CD4-positive, CD25-positive, alpha-beta regulatory T cell (primary cell): ENCODE measurements around the gene CMTM1. TPM values are rescaled to one million over a fixed set of nuclear protein-coding genes. Genes with fewer than 3 reads are reported as not detected.
A peak's percentile ranks its signal among the peaks of the same experiment; 100 is the strongest.

Source experiments
- ATAC-seq, 2 donors: fragments of 150-1000 bp; cut with Tn5 transposase; one replicate each; pipeline ENCODE4 v1.10.0; 2021; ENCODE audit warnings: low read depth in 2 of 2, moderate number of reproducible peaks in 2 of 2, moderate library complexity in 1 of 2
- DNase-seq, 3 donors: peaks; one replicate each; pipeline versions ENCODE4 v3.0.0 to v3.0.0-alpha.2; 2012 to 2022; ENCODE audit warnings: mixed read lengths in 1 of 3
- H3K27ac ChIP-seq: one replicate; pipeline ENCODE4 v1.7.0; 2013; ENCODE audit warnings: mild to moderate bottlenecking, low read length; ENCODE audit not compliant: insufficient read depth, poor library complexity, severe bottlenecking
- H3K27me3 ChIP-seq: one replicate; pipeline ENCODE4 v1.7.0; 2013; ENCODE audit warnings: low read length; ENCODE audit not compliant: control insufficient read depth, insufficient read depth
- H3K36me3 ChIP-seq: one replicate; pipeline ENCODE4 v1.7.0; 2013; ENCODE audit warnings: mild to moderate bottlenecking, low read length, moderate library complexity; ENCODE audit not compliant: control insufficient read depth, insufficient read depth
- H3K4me1 ChIP-seq: 2 replicates; pipeline ENCODE4 v1.7.0; 2013; ENCODE audit warnings: mild to moderate bottlenecking, low read length; ENCODE audit not compliant: insufficient read depth, control insufficient read depth, poor library complexity, severe bottlenecking
- H3K4me3 ChIP-seq: one replicate; pipeline ENCODE4 v1.7.0; 2013; ENCODE audit warnings: low read depth, mild to moderate bottlenecking, low read length, moderate library complexity
- H3K9me3 ChIP-seq, 2 experiments: 1 replicate in 1 of 2; 2 replicates in 1 of 2; pipeline ENCODE4 v1.7.0; 2013; ENCODE audit warnings: low read length in 2 of 2, mild to moderate bottlenecking in 1 of 2, moderate library complexity in 1 of 2; ENCODE audit not compliant: control insufficient read depth in 2 of 2
- H3K27ac Mint-ChIP-seq, 3 donors: one replicate each; pipeline ENCODE4 v1.8.0; 2020 to 2022; ENCODE audit warnings: mild to moderate bottlenecking in 3 of 3, mixed read lengths in 3 of 3, moderate library complexity in 2 of 3
- H3K27me3 Mint-ChIP-seq: one replicate; pipeline ENCODE4 v1.8.0; 2022; ENCODE audit warnings: mild to moderate bottlenecking, mixed read lengths
- H3K36me3 Mint-ChIP-seq: one replicate; pipeline ENCODE4 v1.8.0; 2020; ENCODE audit warnings: mixed read lengths
- H3K4me1 Mint-ChIP-seq, 4 donors: one replicate each; pipeline ENCODE4 v1.8.0; 2020 to 2022; ENCODE audit warnings: mixed read lengths in 4 of 4, mild to moderate bottlenecking in 1 of 4
- H3K4me3 Mint-ChIP-seq, 4 donors: one replicate each; pipeline ENCODE4 v1.8.0; 2020 to 2022; ENCODE audit warnings: mild to moderate bottlenecking in 4 of 4, mixed read lengths in 4 of 4, moderate library complexity in 3 of 4
- H3K9me3 Mint-ChIP-seq, 7 donors: one replicate each; pipeline ENCODE4 v1.8.0; 2020 to 2022; ENCODE audit warnings: mixed read lengths in 7 of 7, mild to moderate bottlenecking in 3 of 7, moderate library complexity in 2 of 7
- polyA plus RNA-seq, 4 donors: library from polyadenylated mRNA; unstranded; fragments of 300-500 nt; fragmentation: Illumina TruSeq; gene quantifications; one replicate each; pipeline ENCODE4 v1.2.3, GENCODE V29; 2021
- total RNA-seq: library from RNA; stranded (reverse); gene quantifications from one replicate; pipeline ENCODE4 v1.2.3, GENCODE V29; 2022

CMTM1 gene
- total and polyA plus RNA-seq, 5 donors from 2014 or later = 0.26 to 3.2 (median 1.0) TPM

DNA sequence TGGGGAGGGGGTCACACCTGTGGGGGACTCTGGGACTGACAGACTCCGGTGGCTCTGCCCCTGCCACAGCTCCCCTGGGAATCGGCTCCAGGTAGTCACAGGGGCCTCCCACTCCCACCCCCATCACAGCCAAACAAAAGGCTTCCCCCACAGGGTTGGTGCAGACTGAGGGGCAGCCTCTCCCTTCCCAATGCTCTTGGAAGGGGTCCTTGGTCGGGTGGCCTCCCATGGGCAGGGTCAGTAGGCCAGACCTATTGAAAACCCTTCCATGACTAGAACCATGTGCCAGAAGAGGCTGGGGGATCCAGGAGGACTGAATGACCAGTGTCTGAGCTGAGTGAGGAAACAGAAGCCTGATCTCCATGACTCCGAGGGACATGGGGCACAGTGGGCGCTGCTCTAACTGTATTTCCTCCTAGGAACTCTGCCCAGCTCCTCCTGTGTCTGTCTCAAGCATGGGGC is 45.0 kb upstream of the CMTM1 start:
- DNase-seq (no peak), ATAC-seq (no peak)
- Histone ChIP-seq H3K4me3 (peak overlapping the region; percentile 45), H3K4me1 (peaks cover 86% of the 10 kb centered on the region), H3K9me3 (no peaks in the 10 kb centered on the region), H3K36me3 (no peaks in the 10 kb centered on the region), H3K27ac (peak overlapping the region; percentile 73), H3K27me3 (no peaks in the 10 kb centered on the region)
- H3K4me1 Mint-ChIP-seq = peaks cover 5 to 98% (median 69%) of the 10 kb centered on the region in 4 donors
- H3K36me3 Mint-ChIP-seq = no peaks in the 10 kb centered on the region
- peak overlapping the region; percentile 88 to 93 (median 91) for H3K27ac Mint-ChIP-seq
- H3K27me3 Mint-ChIP-seq = no peaks in the 10 kb centered on the region
- H3K4me3 Mint-ChIP-seq = peak overlapping the region; percentile 73 to 88 (median 84)
- H3K9me3 Mint-ChIP-seq = no peaks in the 10 kb centered on the region

DNA sequence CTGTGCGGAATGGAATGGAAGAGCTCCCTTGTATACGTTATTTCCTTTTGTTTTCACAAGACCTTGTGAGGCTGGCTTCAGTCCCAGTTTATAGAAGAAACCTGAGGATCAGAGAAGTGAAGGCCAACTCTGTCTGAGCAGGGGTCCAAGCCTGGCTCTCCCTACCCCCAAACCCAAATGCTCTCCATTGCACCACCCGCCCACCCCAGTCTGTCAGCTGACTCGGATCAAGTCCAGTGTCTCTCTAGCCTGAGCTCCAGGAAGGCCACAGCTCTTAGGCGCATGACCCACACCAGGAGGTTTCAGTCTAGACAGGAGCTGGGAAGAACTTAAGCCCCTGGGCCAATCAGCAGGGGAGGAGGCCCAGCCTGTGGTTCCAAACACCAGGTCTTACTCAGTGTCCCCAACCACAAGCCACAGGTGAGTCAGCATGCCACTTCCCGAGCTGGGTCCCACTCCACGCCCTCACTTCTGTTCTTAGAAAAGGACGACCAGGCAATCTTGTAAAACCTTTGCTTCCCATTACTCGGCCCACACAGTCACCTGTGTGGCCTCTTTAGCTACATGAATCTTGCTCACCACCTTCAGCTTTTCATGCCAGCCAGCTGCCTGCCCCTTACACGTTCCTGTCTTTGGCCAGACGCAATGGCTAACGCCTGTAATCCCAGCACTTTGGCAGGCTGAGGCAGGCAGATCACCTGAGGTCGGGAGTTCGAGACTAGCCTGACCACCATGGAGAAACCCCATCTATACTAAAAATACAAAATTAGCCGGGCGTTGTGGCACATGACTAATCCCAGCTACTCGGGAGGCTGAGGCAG is 44.1 kb upstream of the CMTM1 start:
- peak overlapping the region; percentile 45 for H3K4me3 ChIP-seq
- DNase-seq = peak; percentile 54 to 94 (median 63)
- peak overlapping the region; percentile 73 for H3K27ac ChIP-seq
- Mint-ChIP-seq H3K27me3 (no peaks in the 10 kb centered on the region), H3K27ac (peak overlapping the region; percentile 88 to 93 (median 91)), H3K9me3 (no peaks in the 10 kb centered on the region), H3K4me1 (peaks cover 5 to 96% (median 62%) of the 10 kb centered on the region in 4 donors), H3K36me3 (no peaks in the 10 kb centered on the region), H3K4me3 (peak overlapping the region; percentile 73 to 88 (median 84))
- peaks cover 77% of the 10 kb centered on the region for H3K4me1 ChIP-seq
- ATAC-seq = peak; percentile 83
- H3K36me3 ChIP-seq = no peaks in the 10 kb centered on the region
- H3K9me3 ChIP-seq = no peaks in the 10 kb centered on the region
- no peaks in the 10 kb centered on the region for H3K27me3 ChIP-seq

DNA sequence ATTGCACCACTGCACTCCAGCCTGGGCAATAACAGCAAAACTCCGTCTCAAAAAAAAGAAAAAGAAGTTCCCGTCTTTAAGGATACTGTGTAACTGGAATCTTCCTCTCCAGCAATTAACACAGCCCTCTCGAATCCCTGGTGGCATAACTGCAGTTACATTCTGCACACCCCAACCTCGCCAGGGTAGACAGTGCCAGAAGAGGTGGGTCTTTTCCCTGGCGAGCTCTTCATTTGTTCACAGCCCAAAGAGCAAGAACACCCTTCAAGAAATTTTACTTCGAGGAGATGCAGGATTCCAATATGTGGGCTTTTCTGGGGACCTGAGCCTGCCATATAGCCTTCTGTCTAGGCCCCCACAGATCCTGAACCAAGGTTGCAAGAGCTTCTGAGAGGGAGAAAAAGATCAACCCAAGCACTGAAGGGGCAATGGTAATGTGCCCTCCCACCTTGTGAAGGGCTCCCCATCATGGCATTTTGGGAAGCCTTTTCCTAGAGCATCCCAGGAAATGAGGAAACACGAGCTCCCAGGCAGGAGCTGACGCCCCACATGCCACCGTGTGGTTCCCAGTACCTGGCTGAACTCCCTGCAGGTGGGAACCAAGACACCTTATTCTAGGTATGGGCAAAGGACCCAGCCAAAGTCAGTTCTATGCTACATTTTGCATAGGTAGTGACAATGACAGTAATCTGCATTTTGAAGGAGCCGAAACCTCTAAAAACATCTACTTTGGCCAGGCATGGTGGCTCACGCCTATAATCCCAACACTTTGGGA is 43.2 kb upstream of the CMTM1 start:
- no peaks in the 10 kb centered on the region for H3K9me3 Mint-ChIP-seq
- H3K4me1 Mint-ChIP-seq = peaks cover 5 to 94% (median 59%) of the 10 kb centered on the region in 4 donors
- peak overlapping the region; percentile 81 to 89 (median 87) for H3K4me3 Mint-ChIP-seq
- H3K36me3 ChIP-seq = no peaks in the 10 kb centered on the region
- DNase-seq (no peak), ATAC-seq (no peak)
- no peaks in the 10 kb centered on the region for H3K27me3 Mint-ChIP-seq
- peak overlapping the region; percentile 45 for H3K4me3 ChIP-seq
- no peaks in the 10 kb centered on the region for H3K27me3 ChIP-seq
- H3K4me1 ChIP-seq = peaks cover 71% of the 10 kb centered on the region
- H3K27ac Mint-ChIP-seq = peak overlapping the region; percentile 88 to 93 (median 91)
- H3K9me3 ChIP-seq = no peaks in the 10 kb centered on the region
- peak overlapping the region; percentile 73 for H3K27ac ChIP-seq
- no peaks in the 10 kb centered on the region for H3K36me3 Mint-ChIP-seq

DNA sequence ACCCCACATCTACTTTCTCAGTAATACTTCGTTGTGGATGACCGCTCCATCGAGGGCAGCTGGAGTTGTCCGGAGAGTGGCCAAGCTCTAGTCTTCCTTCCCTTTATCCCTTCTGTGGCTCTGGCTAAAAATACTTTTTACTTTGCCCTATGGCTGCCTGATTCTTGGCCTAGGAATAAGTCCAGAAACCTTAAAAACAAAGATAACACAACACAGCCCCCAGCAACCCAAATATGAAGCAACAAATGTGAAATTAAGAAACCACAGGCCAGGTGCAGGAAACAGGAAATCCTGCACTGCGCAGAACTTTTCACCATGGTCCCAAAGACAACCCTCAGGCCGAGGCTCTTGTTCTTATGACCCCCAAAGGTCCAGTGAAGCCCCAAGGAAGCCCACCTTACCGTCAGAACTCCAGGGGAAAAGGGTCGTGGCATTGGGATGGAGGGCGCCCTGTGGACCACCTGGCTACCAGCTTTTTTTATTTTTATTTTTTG is 42.3 kb upstream of the CMTM1 start:
- H3K27ac ChIP-seq = peak overlapping the region; percentile 73
- DNase-seq (peak; percentile 14 to 86 (median 70)), ATAC-seq (peak; percentile 42 to 60)
- Mint-ChIP-seq H3K4me3 (peak overlapping the region; percentile 81 to 89 (median 85)), H3K4me1 (peaks cover 5 to 93% (median 58%) of the 10 kb centered on the region in 4 donors), H3K27me3 (no peaks in the 10 kb centered on the region), H3K36me3 (no peaks in the 10 kb centered on the region), H3K9me3 (no peaks in the 10 kb centered on the region), H3K27ac (peak overlapping the region; percentile 88 to 93 (median 91))
- no peaks in the 10 kb centered on the region for H3K9me3 ChIP-seq
- H3K4me3 ChIP-seq = peak overlapping the region; percentile 71
- no peaks in the 10 kb centered on the region for H3K27me3 ChIP-seq
- H3K4me1 ChIP-seq = peaks cover 68% of the 10 kb centered on the region
- no peaks in the 10 kb centered on the region for H3K36me3 ChIP-seq

DNA sequence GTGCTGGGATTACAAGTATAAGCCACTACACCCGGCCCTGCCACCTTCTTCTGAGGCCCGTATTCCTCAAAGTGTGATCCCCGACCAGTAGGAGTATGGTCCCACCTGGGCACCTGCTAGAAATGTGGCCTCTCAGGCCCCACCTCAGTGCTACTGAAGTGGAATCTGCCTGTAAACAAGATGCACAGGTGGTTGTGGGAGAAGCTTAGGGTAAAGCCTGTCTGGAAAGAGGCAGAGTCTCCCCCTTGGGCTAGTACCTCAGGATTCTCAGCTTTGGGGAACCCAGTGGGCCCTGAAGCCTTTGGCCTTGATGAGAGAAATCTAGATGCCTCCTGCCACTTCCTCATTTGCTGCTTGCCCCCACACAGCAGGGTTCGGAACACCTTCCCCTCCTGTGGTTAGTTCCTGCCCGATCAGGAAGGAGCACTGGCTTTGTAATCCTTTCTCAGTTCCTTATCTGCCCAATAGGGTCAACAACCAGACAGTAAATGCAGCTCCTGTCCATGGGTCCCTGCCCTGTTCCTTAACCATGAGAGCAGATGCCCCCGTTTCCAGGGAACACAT is 41.6 kb upstream of the CMTM1 start:
- peaks cover 5 to 90% (median 57%) of the 10 kb centered on the region in 4 donors for H3K4me1 Mint-ChIP-seq
- H3K4me3 Mint-ChIP-seq = peak overlapping the region; percentile 8 to 84 (median 52)
- DNase-seq (peak in 2 of 3 donors; percentile 13 to 40), ATAC-seq (no peak)
- no peaks in the 10 kb centered on the region for H3K9me3 Mint-ChIP-seq
- H3K27me3 ChIP-seq = no peaks in the 10 kb centered on the region
- H3K4me1 ChIP-seq = peaks cover 63% of the 10 kb centered on the region
- no peaks in the 10 kb centered on the region for H3K36me3 ChIP-seq
- peak overlapping the region; percentile 73 for H3K27ac ChIP-seq
- peak overlapping the region; percentile 19 for H3K4me3 ChIP-seq
- peaks cover 2% of the 10 kb centered on the region for H3K36me3 Mint-ChIP-seq
- H3K27me3 Mint-ChIP-seq = no peaks in the 10 kb centered on the region
- peak overlapping the region; percentile 85 to 93 (median 90) for H3K27ac Mint-ChIP-seq
- no peaks in the 10 kb centered on the region for H3K9me3 ChIP-seq

DNA sequence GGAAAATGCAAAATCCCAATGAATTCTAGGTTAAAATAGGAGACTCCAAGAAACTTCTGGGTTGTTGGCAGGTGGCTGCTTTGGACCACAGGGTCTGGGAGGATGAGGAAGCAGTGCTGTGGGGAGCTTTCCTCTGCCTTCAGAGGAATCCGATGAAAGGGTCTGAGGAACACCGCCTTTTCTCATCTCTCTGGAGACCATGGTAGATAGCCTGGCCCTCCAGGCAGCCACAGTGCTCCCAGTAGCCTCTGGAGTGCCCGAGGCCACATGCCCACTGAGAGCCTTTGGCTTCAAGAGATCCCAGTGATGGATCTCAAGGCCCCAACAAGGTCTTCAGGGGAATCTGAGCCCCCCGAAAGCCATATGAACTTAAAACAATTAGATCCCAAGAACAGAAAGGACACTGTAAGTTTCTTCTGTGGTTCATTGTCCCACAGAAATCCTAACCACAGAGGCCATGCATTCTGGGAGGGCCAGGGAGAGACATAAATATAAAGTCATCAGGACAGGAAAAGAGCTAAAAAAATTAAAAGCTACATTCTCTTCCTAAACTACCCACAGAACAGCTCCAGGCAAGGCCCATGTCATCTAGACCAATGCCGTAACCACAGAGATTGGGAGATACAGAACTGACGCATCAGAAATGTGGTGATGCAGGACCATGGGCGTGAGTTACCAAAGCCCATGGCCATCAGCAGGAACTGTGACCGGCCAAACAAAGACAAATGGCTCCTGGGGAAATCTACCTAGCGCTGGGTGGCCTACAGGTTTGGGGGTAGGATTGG is 40.7 kb upstream of the CMTM1 start:
- H3K27me3 ChIP-seq = no peaks in the 10 kb centered on the region
- no peak for ATAC-seq
- H3K4me3 ChIP-seq = no peak overlapping the region
- H3K4me1 ChIP-seq = peaks cover 54% of the 10 kb centered on the region
- H3K27me3 Mint-ChIP-seq = no peaks in the 10 kb centered on the region
- H3K4me1 Mint-ChIP-seq = peaks cover 5 to 84% (median 53%) of the 10 kb centered on the region in 4 donors
- H3K9me3 ChIP-seq = no peaks in the 10 kb centered on the region
- no peaks in the 10 kb centered on the region for H3K36me3 ChIP-seq
- no peaks in the 10 kb centered on the region for H3K9me3 Mint-ChIP-seq
- peak overlapping the region; percentile 89 to 93 (median 90) for H3K27ac Mint-ChIP-seq
- H3K27ac ChIP-seq = peak overlapping the region; percentile 73
- H3K4me3 Mint-ChIP-seq = peak overlapping the region in 1 of 4 donors; percentile 4
- H3K36me3 Mint-ChIP-seq = peaks cover 4% of the 10 kb centered on the region
- no peak for DNase-seq

DNA sequence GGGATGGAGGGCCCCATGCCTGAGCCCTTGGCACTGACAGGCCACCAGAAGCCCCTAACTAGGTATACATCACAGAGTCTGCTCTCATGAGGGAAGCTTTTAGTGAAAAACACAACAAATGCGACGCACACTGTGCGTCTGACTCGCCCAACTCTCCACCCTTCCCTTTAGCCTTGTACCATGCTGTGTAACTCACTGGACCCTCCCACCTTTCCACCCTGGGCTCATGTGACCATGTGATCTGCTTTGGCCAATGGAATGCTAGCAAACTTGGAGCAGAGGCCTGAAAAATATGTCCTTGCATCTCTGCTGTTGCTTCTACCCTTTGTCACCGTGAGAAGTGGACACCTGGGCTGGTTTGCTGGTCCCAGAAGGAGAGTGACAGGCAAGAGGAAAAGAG is 37.9 kb upstream of the CMTM1 start:
- Mint-ChIP-seq H3K4me3 (no peak overlapping the region), H3K4me1 (peaks cover 5 to 57% (median 31%) of the 10 kb centered on the region in 4 donors), H3K9me3 (no peaks in the 10 kb centered on the region), H3K27me3 (no peaks in the 10 kb centered on the region), H3K27ac (peak overlapping the region in 2 of 3 donors; percentile 63 to 93), H3K36me3 (peaks cover 4% of the 10 kb centered on the region)
- ATAC-seq = no peak
- Histone ChIP-seq H3K9me3 (no peaks in the 10 kb centered on the region), H3K36me3 (no peaks in the 10 kb centered on the region), H3K4me3 (no peak overlapping the region), H3K4me1 (peaks cover 27% of the 10 kb centered on the region), H3K27ac (no peak overlapping the region), H3K27me3 (no peaks in the 10 kb centered on the region)
- no peak for DNase-seq
